HEK293T (cell line): ENCODE data around the gene GYS1.
"Not testable (repeated sequence)": the region's sequence is repeated elsewhere in the genome, so short reads cannot be mapped to it uniquely, and the experiment has no call there.

ENCODE experiments used
- CTCF ChIA-PET: fragments of 350-600 bp; formaldehyde crosslinking; extraction: SDS; loops from one replicate; lab custom pipeline; 2021; ENCODE audit warnings: antibody characterized with exemption, inconsistent platforms; lab: Yijun Ruan, JAX
- POLR2A ChIA-PET: fragments of 350-600 bp; formaldehyde crosslinking; extraction: SDS; loops from one replicate; lab custom pipeline; 2020; ENCODE audit warnings: antibody characterized with exemption, inconsistent platforms; lab: Yijun Ruan, JAX
- DNase-seq: peaks from one replicate; pipeline ENCODE4 v3.0.0; 2012; ENCODE audit warnings: mixed read lengths; ENCODE audit errors: extremely low spot score
- ARNT ChIP-seq: fragments of 450-650 bp; IDR thresholded peaks from 2 replicates; pipeline ENCODE4 v1.6.1; 2017; ENCODE audit warnings: mild to moderate bottlenecking
- BHLHE40 ChIP-seq: fragments of 450-650 bp; IDR thresholded peaks from 2 replicates; pipeline ENCODE4 v1.6.1; 2016; ENCODE audit warnings: mild to moderate bottlenecking, moderate library complexity, borderline replicate concordance
- CTBP1 ChIP-seq: fragments of 450-650 bp; IDR thresholded peaks from 2 replicates; pipeline ENCODE4 v1.6.1; 2016; ENCODE audit warnings: borderline replicate concordance
- ELF4 ChIP-seq: fragments of 450-650 bp; IDR thresholded peaks from 2 replicates; pipeline ENCODE4 v1.6.1; 2017; ENCODE audit warnings: antibody characterized with exemption
- FOXA1 ChIP-seq: fragments of 450-650 bp; IDR thresholded peaks from 2 replicates; pipeline ENCODE4 v1.6.1; 2016; ENCODE audit warnings: mild to moderate bottlenecking
- FOXK2 ChIP-seq: fragments of 450-650 bp; IDR thresholded peaks from 2 replicates; pipeline ENCODE4 v1.6.1; 2016; ENCODE audit warnings: mild to moderate bottlenecking
- FOXM1 ChIP-seq: fragments of 450-650 bp; IDR thresholded peaks from 2 replicates; pipeline ENCODE4 v1.6.1; 2017; ENCODE audit warnings: mild to moderate bottlenecking, borderline replicate concordance
- HDGF ChIP-seq: fragments of 450-650 bp; IDR thresholded peaks from 2 replicates; pipeline ENCODE4 v1.6.1; 2017; ENCODE audit warnings: antibody characterized with exemption, borderline replicate concordance
- L3MBTL2 ChIP-seq: fragments of 450-650 bp; conservative IDR thresholded peaks from 2 replicates; pipeline ENCODE4 v1.6.1; 2016; ENCODE audit warnings: mild to moderate bottlenecking
- LEF1 ChIP-seq: fragments of 450-650 bp; IDR thresholded peaks from 2 replicates; pipeline ENCODE4 v1.6.1; 2017; ENCODE audit warnings: mild to moderate bottlenecking, borderline replicate concordance
- NFRKB ChIP-seq: fragments of 450-650 bp; IDR thresholded peaks from 2 replicates; pipeline ENCODE4 v1.6.1; 2016; ENCODE audit warnings: mild to moderate bottlenecking, moderate library complexity
- PKNOX1 ChIP-seq: fragments of 450-650 bp; IDR thresholded peaks from 2 replicates; pipeline ENCODE4 v1.6.1; 2016
- SP1 ChIP-seq: fragments of 450-650 bp; IDR thresholded peaks from 2 replicates; pipeline ENCODE4 v1.6.1; 2017
- SUZ12 ChIP-seq: fragments of 450-650 bp; IDR thresholded peaks from 2 replicates; pipeline ENCODE4 v1.6.1; 2016; ENCODE audit warnings: mild to moderate bottlenecking
- TARDBP ChIP-seq: fragments of 450-650 bp; IDR thresholded peaks from 2 replicates; pipeline ENCODE4 v1.6.1; 2016
- ZNF384 ChIP-seq: fragments of 450-650 bp; IDR thresholded peaks from 2 replicates; pipeline ENCODE4 v1.6.1; 2016

Gene GYS1

DNA sequence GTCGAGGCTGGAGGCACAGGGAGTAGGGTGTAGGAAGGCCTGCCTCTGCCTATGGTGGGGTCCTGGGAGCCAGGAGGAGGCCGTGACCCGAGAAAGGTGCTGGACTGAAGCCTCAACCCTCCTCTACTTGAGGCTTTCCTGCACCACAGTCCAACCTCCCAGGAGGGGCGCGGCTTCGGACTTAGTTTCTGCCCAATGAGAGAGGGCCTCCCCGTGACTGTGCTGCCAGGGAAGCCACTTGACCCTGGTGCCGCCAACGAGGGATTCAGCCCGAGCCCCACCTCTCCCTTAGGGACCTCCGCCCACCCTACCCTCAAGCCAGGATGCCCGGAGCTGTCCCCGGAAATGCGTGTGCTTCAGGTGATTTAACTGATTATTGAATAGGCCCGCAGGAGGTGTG lies 31.1 kb upstream of the GYS1 start, which contains the start of gene CGB3:
TSS of gene CGB3 (minus strand) at position 101 of the 400 bp plus-strand sequence. CDS start 362 bp downstream, outside the sequence.
- POLR2A ChIA-PET, DNase-seq, CTCF ChIA-PET: not testable (repeated sequence)

DNA sequence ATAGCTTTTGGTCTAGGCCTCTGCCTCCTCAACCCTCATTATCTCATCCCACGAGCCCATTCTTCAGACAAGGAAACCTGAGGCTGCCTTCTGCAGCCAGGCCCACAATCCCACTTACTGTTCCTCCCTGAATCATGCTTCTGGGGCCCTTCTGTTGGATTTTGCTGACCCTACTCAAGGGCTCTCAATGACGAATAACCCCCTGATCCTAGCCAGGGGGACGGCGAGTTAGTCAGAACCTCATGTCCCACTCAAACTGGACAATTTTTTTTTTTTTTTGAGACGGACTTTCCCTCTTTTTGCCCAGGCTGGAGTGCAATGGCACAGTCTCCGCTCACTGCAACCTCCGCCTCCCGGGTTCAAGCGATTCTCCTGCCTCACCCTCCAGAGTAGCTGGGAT lies 29.0 kb upstream of the GYS1 start:
- no peak for DNase-seq
- CTCF ChIA-PET: interaction anchor here (1.0 to 1.3 kb wide), 2 partner anchors 22 to 24 kb away, joined by 4 read pairs; no protein-coding TSS in a partner anchor
- POLR2A ChIA-PET: interaction anchor here (1.4 kb wide), 1 partner anchor 29 kb away, joined by 5 read pairs; the partner anchor contains the start of genes GYS1 and RUVBL2
- TF ChIP-seq BHLHE40 (no peak), ZNF384 (no peak), HDGF (no peak), ARNT (no peak), PKNOX1 (no peak), CTBP1 (no peak), NFRKB (no peak), FOXK2 (no peak), LEF1 (no peak), FOXA1 (no peak), TARDBP (no peak), L3MBTL2 (no peak), ELF4 (no peak), SP1 (no peak), FOXM1 (no peak), SUZ12 (no peak)

DNA sequence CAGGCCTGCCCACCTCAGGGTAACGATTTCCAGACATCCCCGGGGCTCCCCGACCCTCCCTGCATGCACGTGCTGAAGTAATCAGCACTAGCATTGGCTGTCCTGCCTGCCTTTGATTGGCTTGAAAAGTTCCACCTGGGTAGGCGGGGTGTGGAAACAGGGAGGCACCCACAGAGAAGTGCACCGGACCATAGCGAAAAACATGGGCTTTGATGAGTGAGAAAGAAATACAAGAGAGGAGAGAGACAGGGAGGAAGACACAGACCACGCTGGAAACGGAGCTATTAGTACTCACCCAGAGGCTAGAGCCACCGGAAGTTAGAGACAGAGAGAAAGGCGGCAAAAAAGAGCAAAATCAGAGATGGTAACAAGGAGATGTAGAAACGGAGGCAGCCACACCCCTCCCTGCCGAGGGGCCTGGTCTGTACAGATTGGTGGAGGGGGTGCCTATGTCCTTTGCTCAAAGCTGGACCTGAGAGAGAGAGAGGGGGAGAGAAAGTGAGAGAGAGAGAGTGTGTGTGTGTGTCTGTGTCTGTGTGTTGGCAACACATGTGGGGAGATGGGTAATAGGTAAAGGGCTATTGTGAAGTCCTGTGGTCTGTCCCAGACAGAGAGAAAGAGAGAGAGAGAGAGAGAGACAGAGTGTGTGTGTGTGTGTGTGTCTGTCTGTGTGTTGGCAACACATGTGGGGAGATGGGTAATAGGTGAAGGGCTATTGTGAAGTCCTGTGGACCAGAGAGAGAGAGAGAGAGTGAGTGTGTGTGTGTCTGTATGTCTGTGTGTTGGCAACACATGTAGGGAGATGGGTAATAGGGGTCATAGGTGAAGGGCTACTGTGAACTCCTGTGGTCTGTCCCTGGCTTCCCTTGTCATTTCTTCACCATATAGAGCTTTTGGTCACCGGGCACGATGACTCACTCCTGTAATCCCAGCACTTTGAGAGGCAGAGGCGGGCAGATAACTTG lies 28.1 kb upstream of the GYS1 start:
- CTCF ChIA-PET: interaction anchor here (0.8 to 2.4 kb wide), 4 partner anchors 21 to 53 kb away, joined by 4 to 9 read pairs (median 4); no protein-coding TSS in a partner anchor
- POLR2A ChIA-PET: interaction anchor here (1.4 kb wide), 1 partner anchor 28 kb away, joined by 5 read pairs; the partner anchor contains the start of genes GYS1 and RUVBL2
- no peak for DNase-seq
- peak; percentile 45; the same call in 1 of the 2 replicates for TF ChIP-seq TARDBP
- no peak for TF ChIP-seq SP1

- ChIA-PET CTCF (interaction anchor here (0.8 to 2.4 kb wide), 3 partner anchors 21 to 53 kb away, joined by 3 to 9 read pairs (median 4); partner anchors contain the start of gene RUVBL2), POLR2A (interaction anchor here (1.4 kb wide), 1 partner anchor 27 kb away, joined by 9 read pairs; the partner anchor contains the start of genes GYS1 and RUVBL2)
- TF ChIP-seq NFRKB (no peak), BHLHE40 (no peak), SUZ12 (no peak), SP1 (no peak), ELF4 (no peak), FOXA1 (no peak), L3MBTL2 (no peak), ARNT (no peak), CTBP1 (no peak), ZNF384 (no peak)
- no peak for DNase-seq
Observed at GRCh38 chr19:49020342-49020741, 27.2 kb upstream of the GYS1 start.

DNA sequence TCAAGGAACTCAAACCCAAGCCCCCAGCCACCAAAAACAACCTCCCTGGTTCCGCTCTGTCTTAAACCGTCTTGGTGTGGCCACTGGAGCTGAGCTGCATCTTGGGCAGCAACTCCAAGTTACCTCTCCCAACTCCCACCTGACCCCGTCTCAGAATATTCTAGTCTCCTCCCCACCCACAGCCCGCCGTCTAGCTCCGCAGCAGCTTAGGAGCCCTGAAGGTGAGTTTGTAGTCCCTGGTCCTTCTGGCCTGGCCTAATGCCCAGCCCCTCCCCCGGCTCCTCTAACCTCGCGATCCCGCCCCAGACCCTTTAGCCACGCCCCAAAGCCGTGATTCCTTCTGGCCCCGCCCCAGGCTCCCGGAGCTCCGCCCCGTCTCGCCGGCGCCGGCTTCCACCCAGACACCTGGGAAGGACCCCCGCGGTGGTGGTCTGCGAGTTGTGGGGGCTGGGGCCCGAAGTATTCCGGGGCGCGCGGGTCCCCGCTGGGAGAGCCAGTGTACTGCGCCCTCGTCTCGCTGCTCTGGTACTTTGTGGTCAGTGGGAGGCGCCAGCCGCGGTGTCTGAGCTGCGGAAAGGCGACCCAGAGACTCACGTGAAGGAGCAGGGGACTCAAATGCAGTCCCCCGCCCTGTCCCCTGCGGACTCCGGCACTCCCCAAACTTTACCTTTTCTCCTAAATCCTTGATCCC lies 26.3 kb upstream of the GYS1 start:
- ChIA-PET POLR2A (interaction anchor here (1.1 to 1.4 kb wide), 2 partner anchors 26 to 37 kb away, joined by 6 to 9 read pairs; partner anchors contain the start of genes GYS1 and RUVBL2), CTCF (interaction anchor here (0.5 to 2.4 kb wide), 4 partner anchors 20 to 232 kb away, joined by 3 to 9 read pairs (median 3); partner anchors contain the start of gene RUVBL2)
- TF ChIP-seq HDGF (no peak), CTBP1 (no peak), LEF1 (no peak), PKNOX1 (no peak), FOXA1 (no peak), ZNF384 (no peak), TARDBP (no peak), SUZ12 (no peak), ARNT (no peak), SP1 (no peak), FOXM1 (no peak), BHLHE40 (no peak), L3MBTL2 (no peak), NFRKB (no peak), ELF4 (no peak), FOXK2 (no peak)
- peak; percentile 75 for DNase-seq

GRCh38 chr19:49018388-49019241 lies 25.5 kb upstream of the GYS1 start:
- DNase-seq: not testable (repeated sequence)
- ChIA-PET CTCF (interaction anchor here (0.5 to 2.4 kb wide), 4 partner anchors 19 to 231 kb away, joined by 3 to 9 read pairs (median 4); partner anchors contain the start of genes GYS1 and RUVBL2), POLR2A (interaction anchor here (1.1 to 1.4 kb wide), 2 partner anchors 25 to 38 kb away, joined by 6 to 9 read pairs; partner anchors contain the start of genes GYS1 and RUVBL2)
